HL-60 (cell line): ENCODE data around the gene UBAC2.
A peak's percentile ranks its signal among the peaks of the same experiment; 100 is the strongest.

Experiments
- DNase-seq, 2 experiments: peaks; one replicate each; pipeline ENCODE4 v3.0.0-alpha.2; 2010 to 2020; ENCODE audit warnings: low read depth in 1 of 2, low spot score in 1 of 2
- H3K27ac ChIP-seq: fragments of 250-450 bp; sonication (Bioruptor Pico); replicated peaks from 2 replicates; pipeline ENCODE4 v1.5.1; 2020; ENCODE audit warnings: mild to moderate bottlenecking, moderate library complexity
- H3K27me3 ChIP-seq: fragments of 250-450 bp; sonication (Bioruptor Pico); 2 replicates; pipeline ENCODE4 v1.5.1; 2021; ENCODE audit warnings: mild to moderate bottlenecking, moderate library complexity; ENCODE audit not compliant: insufficient read depth, poor library complexity, severe bottlenecking
- H3K4me3 ChIP-seq: replicated peaks from 2 replicates; pipeline ENCODE4 v1.5.1; 2011; ENCODE audit warnings: mild to moderate bottlenecking, control low read depth, low read length; ENCODE audit not compliant: insufficient read depth
- GABPA ChIP-seq: IDR thresholded peaks from 2 replicates; pipeline ENCODE4 v1.6.1; 2012; ENCODE audit warnings: low read depth
- POLR2AphosphoS5 ChIP-seq: IDR thresholded peaks from 2 replicates; pipeline ENCODE4 v1.6.1; 2012; ENCODE audit warnings: low read depth
- SPI1 ChIP-seq: IDR thresholded peaks from 2 replicates; pipeline ENCODE4 v1.6.1; 2012; ENCODE audit warnings: low read depth, mild to moderate bottlenecking, borderline replicate concordance
- TF ChIP-seq, protein P1 (sequence below): IDR thresholded peaks from 2 replicates; pipeline ENCODE4 v1.6.1; 2012; ENCODE audit warnings: low read depth; ENCODE audit not compliant: insufficient replicate concordance
- TF ChIP-seq, protein P2 (sequence below): IDR thresholded peaks from one replicate; pipeline ENCODE4 v1.5.1; 2011; ENCODE audit warnings: low read length, control low read depth, inconsistent platforms; ENCODE audit not compliant: insufficient read depth

UBAC2 gene

DNA sequence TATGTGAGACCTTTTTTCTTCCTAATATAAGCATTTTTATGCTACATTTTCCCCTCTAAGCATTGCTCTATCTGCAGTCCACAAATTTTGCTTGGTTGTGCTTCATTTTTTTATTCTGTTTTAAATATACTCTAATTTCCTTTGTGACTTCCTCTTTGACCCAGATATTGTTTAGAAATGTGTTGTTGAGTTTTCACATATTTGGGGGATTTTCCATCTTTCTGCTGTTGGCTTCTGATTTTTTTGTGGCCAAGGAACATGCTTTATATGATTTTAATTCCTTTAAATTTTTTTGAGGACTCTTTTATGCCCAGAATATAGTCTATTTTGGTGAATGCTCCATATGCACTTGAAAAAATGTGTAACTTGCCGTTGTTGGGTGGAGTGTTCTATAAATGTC lies 22.9 kb downstream of the UBAC2 start:
- Histone ChIP-seq H3K27me3 (no peaks in the 10 kb centered on the region), H3K27ac (no peak overlapping the region), H3K4me3 (no peak overlapping the region)
- TF ChIP-seq, protein P1, sequence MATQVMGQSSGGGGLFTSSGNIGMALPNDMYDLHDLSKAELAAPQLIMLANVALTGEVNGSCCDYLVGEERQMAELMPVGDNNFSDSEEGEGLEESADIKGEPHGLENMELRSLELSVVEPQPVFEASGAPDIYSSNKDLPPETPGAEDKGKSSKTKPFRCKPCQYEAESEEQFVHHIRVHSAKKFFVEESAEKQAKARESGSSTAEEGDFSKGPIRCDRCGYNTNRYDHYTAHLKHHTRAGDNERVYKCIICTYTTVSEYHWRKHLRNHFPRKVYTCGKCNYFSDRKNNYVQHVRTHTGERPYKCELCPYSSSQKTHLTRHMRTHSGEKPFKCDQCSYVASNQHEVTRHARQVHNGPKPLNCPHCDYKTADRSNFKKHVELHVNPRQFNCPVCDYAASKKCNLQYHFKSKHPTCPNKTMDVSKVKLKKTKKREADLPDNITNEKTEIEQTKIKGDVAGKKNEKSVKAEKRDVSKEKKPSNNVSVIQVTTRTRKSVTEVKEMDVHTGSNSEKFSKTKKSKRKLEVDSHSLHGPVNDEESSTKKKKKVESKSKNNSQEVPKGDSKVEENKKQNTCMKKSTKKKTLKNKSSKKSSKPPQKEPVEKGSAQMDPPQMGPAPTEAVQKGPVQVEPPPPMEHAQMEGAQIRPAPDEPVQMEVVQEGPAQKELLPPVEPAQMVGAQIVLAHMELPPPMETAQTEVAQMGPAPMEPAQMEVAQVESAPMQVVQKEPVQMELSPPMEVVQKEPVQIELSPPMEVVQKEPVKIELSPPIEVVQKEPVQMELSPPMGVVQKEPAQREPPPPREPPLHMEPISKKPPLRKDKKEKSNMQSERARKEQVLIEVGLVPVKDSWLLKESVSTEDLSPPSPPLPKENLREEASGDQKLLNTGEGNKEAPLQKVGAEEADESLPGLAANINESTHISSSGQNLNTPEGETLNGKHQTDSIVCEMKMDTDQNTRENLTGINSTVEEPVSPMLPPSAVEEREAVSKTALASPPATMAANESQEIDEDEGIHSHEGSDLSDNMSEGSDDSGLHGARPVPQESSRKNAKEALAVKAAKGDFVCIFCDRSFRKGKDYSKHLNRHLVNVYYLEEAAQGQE: no peak
- TF ChIP-seq SPI1 (no peak), GABPA (no peak), POLR2AphosphoS5 (no peak)
- TF ChIP-seq, protein P2, sequence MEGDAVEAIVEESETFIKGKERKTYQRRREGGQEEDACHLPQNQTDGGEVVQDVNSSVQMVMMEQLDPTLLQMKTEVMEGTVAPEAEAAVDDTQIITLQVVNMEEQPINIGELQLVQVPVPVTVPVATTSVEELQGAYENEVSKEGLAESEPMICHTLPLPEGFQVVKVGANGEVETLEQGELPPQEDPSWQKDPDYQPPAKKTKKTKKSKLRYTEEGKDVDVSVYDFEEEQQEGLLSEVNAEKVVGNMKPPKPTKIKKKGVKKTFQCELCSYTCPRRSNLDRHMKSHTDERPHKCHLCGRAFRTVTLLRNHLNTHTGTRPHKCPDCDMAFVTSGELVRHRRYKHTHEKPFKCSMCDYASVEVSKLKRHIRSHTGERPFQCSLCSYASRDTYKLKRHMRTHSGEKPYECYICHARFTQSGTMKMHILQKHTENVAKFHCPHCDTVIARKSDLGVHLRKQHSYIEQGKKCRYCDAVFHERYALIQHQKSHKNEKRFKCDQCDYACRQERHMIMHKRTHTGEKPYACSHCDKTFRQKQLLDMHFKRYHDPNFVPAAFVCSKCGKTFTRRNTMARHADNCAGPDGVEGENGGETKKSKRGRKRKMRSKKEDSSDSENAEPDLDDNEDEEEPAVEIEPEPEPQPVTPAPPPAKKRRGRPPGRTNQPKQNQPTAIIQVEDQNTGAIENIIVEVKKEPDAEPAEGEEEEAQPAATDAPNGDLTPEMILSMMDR: no peak
- DNase-seq: no peak

DNA sequence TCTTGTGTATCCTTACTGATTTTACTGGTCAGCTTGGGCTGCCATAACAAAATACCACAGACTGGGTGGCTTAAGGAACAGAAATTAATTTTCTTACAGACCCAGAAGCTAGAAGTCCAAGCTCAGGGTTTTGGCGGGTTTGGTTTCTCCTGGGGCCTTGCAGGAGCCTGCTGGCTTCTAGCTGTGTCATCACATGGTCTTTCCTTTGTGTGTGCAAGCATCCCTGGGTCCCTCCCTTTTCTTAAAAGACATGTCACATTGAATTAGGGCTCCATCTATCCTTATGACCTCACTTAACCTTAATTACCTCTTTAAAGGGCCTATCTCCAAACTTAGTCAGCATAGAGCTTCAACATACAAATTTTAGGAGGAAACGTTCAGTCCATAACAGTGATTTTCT lies 23.4 kb downstream of the UBAC2 start:
- Histone ChIP-seq H3K27ac (no peak overlapping the region), H3K4me3 (no peak overlapping the region), H3K27me3 (no peaks in the 10 kb centered on the region)
- TF ChIP-seq SPI1 (no peak), POLR2AphosphoS5 (no peak), GABPA (no peak)
- TF ChIP-seq, protein P2: no peak
- TF ChIP-seq, protein P1: no peak
- no peak for DNase-seq

- peak in 1 of 2 experiments; percentile 63 for DNase-seq
- Histone ChIP-seq H3K27me3 (no peaks in the 10 kb centered on the region), H3K27ac (no peak overlapping the region), H3K4me3 (no peak overlapping the region)
- TF ChIP-seq GABPA (no peak), SPI1 (peak; percentile 41; the same call in 1 of the 2 replicates), POLR2AphosphoS5 (no peak)
- TF ChIP-seq, protein P2: no peak
- TF ChIP-seq, protein P1: no peak
Measured at GRCh38 chr13:99225078-99225477, 24.4 kb downstream of the UBAC2 start.
